22Rv1 (cell line): ENCODE data around the gene UBAP1.

ENCODE experiments used
- H3K27ac ChIP-seq: fragments of 450-650 bp; 2 replicates; pipeline ENCODE4 v1.5.1; 2017
- CTCF ChIP-seq: fragments of 450-650 bp; IDR thresholded peaks from 2 replicates; pipeline ENCODE4 v1.5.1; 2017; ENCODE audit warnings: mild to moderate bottlenecking
- ZFX ChIP-seq: fragments of 450-650 bp; IDR thresholded peaks from 2 replicates; pipeline ENCODE4 v1.6.1; 2017; ENCODE audit warnings: antibody characterized with exemption, borderline replicate concordance

Gene UBAP1

GRCh38 chr9:34179213-34180136 lies 632 bp downstream of the UBAP1 start:
- TF ChIP-seq CTCF (no peak), ZFX (no peak)
- peak overlapping the region; percentile 80 for H3K27ac ChIP-seq

GRCh38 chr9:34185778-34186551 lies 7.1 kb downstream of the UBAP1 start:
- H3K27ac ChIP-seq = peak overlapping the region; percentile 72
- TF ChIP-seq ZFX = no peak
- no peak for TF ChIP-seq CTCF

GRCh38 chr9:34187891-34188240 lies 9.0 kb downstream of the UBAP1 start:
- H3K27ac ChIP-seq = no peak overlapping the region
- TF ChIP-seq ZFX (no peak), CTCF (no peak)

GRCh38 chr9:34190996-34191892 lies 12.4 kb downstream of the UBAP1 start:
- peak; percentile 88 for TF ChIP-seq CTCF
- TF ChIP-seq ZFX = no peak
- H3K27ac ChIP-seq = peak overlapping the region; percentile 71

GRCh38 chr9:34195143-34195542 lies 16.3 kb downstream of the UBAP1 start:
- H3K27ac ChIP-seq = no peak overlapping the region
- TF ChIP-seq CTCF = no peak
- no peak for TF ChIP-seq ZFX

GRCh38 chr9:34197286-34197685 lies 18.4 kb downstream of the UBAP1 start:
- H3K27ac ChIP-seq = peak overlapping the region; percentile 72
